ENCODE data around the gene GGT6.

Gene GGT6

GRCh38 chr17:4584917-4585637 is 24.7 kb upstream of the GGT6 start:
- H3K4me2 ChIP-seq (ENCODE audit: low read depth, low read length, poor library complexity, severe bottlenecking) = no peak overlapping the region
- no peaks in the 10 kb centered on the region for H3K79me2 ChIP-seq (ENCODE audit: insufficient read depth, low read length)
- no peaks in the 10 kb centered on the region for H3K27me3 ChIP-seq (ENCODE audit: insufficient read depth, low read length, poor library complexity, severe bottlenecking)
- no peak overlapping the region for H3K4me3 ChIP-seq (ENCODE audit: low read length, poor library complexity, severe bottlenecking)
- H3K9me3 ChIP-seq (ENCODE audit: insufficient read depth, low read depth, low read length) = no peaks in the 10 kb centered on the region
- no peaks in the 10 kb centered on the region for H3K4me1 ChIP-seq (ENCODE audit: insufficient read depth, low read length, poor library complexity, severe bottlenecking)
- H3F3A ChIP-seq (ENCODE audit: low read depth) = no peaks in the 10 kb centered on the region
- no peak overlapping the region for H3K9ac ChIP-seq (ENCODE audit: low read depth, low read length, poor library complexity, severe bottlenecking)
- no peaks in the 10 kb centered on the region for H3K36me3 ChIP-seq (ENCODE audit: insufficient read depth, low read length)
- no peaks in the 10 kb centered on the region for H3K9me2 ChIP-seq (replicated peaks; ENCODE audit: low read depth, low read length)
- TF ChIP-seq CTCF (conservative IDR thresholded peaks at IDR 0.05; ENCODE audit: low read length) = no peak
- no peak for TF ChIP-seq EZH2phosphoT487 (IDR thresholded peaks at IDR 0.05; ENCODE audit: borderline replicate concordance)
- H4K20me1 ChIP-seq (ENCODE audit: insufficient read depth, low read length, poor library complexity, severe bottlenecking) = no peaks in the 10 kb centered on the region
- no peak overlapping the region for H2AFZ ChIP-seq (ENCODE audit: low read length)

GRCh38 chr17:4584101-4584916 is 23.9 kb upstream of the GGT6 start, which contains the start of gene SMTNL2:
TSS of gene SMTNL2 (plus strand) at chr17:4584529. CDS start at chr17:4584606, 77 bp downstream.
- no peak within 1 kb of the TSS for H3K4me3 ChIP-seq (ENCODE audit: low read length, poor library complexity, severe bottlenecking)
- TF ChIP-seq EZH2phosphoT487 (IDR thresholded peaks at IDR 0.05; ENCODE audit: borderline replicate concordance) (no peak), CTCF (conservative IDR thresholded peaks at IDR 0.05; ENCODE audit: low read length) (no peak)
- H3K79me2 ChIP-seq (ENCODE audit: insufficient read depth, low read length) = no peaks in the 10 kb centered on the region
- no peaks in the 10 kb centered on the region for H3F3A ChIP-seq (ENCODE audit: low read depth)
- no peak within 1 kb of the TSS for H3K9ac ChIP-seq (ENCODE audit: low read depth, low read length, poor library complexity, severe bottlenecking)
- H2AFZ ChIP-seq (ENCODE audit: low read length) = no peak within 1 kb of the TSS
- H3K9me3 ChIP-seq (ENCODE audit: insufficient read depth, low read depth, low read length) = no peaks in the 10 kb centered on the region
- no peaks in the 10 kb centered on the region for H3K4me1 ChIP-seq (ENCODE audit: insufficient read depth, low read length, poor library complexity, severe bottlenecking)
- H3K9me2 ChIP-seq (replicated peaks; ENCODE audit: low read depth, low read length) = no peaks in the 10 kb centered on the region
- H3K27me3 ChIP-seq (ENCODE audit: insufficient read depth, low read length, poor library complexity, severe bottlenecking) = no peaks in the 10 kb centered on the region
- no peak within 1 kb of the TSS for H3K4me2 ChIP-seq (ENCODE audit: low read depth, low read length, poor library complexity, severe bottlenecking)
- no peaks in the 10 kb centered on the region for H4K20me1 ChIP-seq (ENCODE audit: insufficient read depth, low read length, poor library complexity, severe bottlenecking)
- H3K36me3 ChIP-seq (ENCODE audit: insufficient read depth, low read length) = no peaks in the 10 kb centered on the region

GRCh38 chr17:4583782-4584100 is 23.4 kb upstream of the GGT6 start:
- Histone ChIP-seq H2AFZ (ENCODE audit: low read length) (no peak overlapping the region), H3K4me2 (ENCODE audit: low read depth, low read length, poor library complexity, severe bottlenecking) (no peak overlapping the region)
- TF ChIP-seq EZH2phosphoT487 (IDR thresholded peaks at IDR 0.05; ENCODE audit: borderline replicate concordance) (no peak), CTCF (conservative IDR thresholded peaks at IDR 0.05; ENCODE audit: low read length) (no peak)

More at GRCh38 chr17:4583782-4584100, 23.4 kb upstream of the GGT6 start:
- Histone ChIP-seq H3K9me3 (ENCODE audit: insufficient read depth, low read depth, low read length) (no peaks in the 10 kb centered on the region), H3K9ac (ENCODE audit: low read depth, low read length, poor library complexity, severe bottlenecking) (no peak overlapping the region), H3F3A (ENCODE audit: low read depth) (no peaks in the 10 kb centered on the region), H3K36me3 (ENCODE audit: insufficient read depth, low read length) (no peaks in the 10 kb centered on the region), H3K27me3 (ENCODE audit: insufficient read depth, low read length, poor library complexity, severe bottlenecking) (no peaks in the 10 kb centered on the region), H3K79me2 (ENCODE audit: insufficient read depth, low read length) (no peaks in the 10 kb centered on the region), H3K9me2 (replicated peaks; ENCODE audit: low read depth, low read length) (no peaks in the 10 kb centered on the region), H4K20me1 (ENCODE audit: insufficient read depth, low read length, poor library complexity, severe bottlenecking) (no peaks in the 10 kb centered on the region), H3K4me3 (ENCODE audit: low read length, poor library complexity, severe bottlenecking) (no peak overlapping the region), H3K4me1 (ENCODE audit: insufficient read depth, low read length, poor library complexity, severe bottlenecking) (no peaks in the 10 kb centered on the region)
